ENCODE measurements around the gene ZNF385C. TPM values are rescaled to one million over a fixed set of nuclear protein-coding genes. Genes with fewer than 3 reads are reported as not detected.
A peak's percentile ranks its signal among the peaks of the same experiment; 100 is the strongest.
"Not testable (repeated sequence)": the region's sequence is repeated elsewhere in the genome, so short reads cannot be mapped to it uniquely, and the experiment has no call there.

Gene ZNF385C, protein sequence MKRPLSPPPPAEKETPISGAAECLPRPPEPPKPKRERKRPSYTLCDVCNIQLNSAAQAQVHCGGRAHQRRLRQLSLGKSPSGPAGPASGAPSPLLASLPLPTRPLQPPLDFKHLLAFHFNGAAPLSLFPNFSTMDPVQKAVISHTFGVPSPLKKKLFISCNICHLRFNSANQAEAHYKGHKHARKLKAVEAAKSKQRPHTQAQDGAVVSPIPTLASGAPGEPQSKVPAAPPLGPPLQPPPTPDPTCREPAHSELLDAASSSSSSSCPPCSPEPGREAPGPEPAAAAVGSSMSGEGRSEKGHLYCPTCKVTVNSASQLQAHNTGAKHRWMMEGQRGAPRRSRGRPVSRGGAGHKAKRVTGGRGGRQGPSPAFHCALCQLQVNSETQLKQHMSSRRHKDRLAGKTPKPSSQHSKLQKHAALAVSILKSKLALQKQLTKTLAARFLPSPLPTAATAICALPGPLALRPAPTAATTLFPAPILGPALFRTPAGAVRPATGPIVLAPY
- total RNA-seq = 0.16 TPM in 1 of 2 replicates, not detected in the other

GRCh38 chr17:42097691-42098631, at the start of gene ZNF385C:
Gene ZNF385C (minus strand): TSS chr17:42098473. CDS start chr17:42063056, 35,417 bp downstream.
- H3K27me3 Mint-ChIP-seq = peaks cover 21% of the 10 kb centered on the region
- H3K4me1 Mint-ChIP-seq = peaks cover 5% of the 10 kb centered on the region
- peak within 1 kb of the TSS; percentile 68 for H3K4me3 Mint-ChIP-seq
- no peaks in the 10 kb centered on the region for H3K9me3 Mint-ChIP-seq
- intact Hi-C loops (cut with micrococcal nuclease) = loop anchor here (5.0 kb wide), 1 partner anchor 71 kb away; no protein-coding TSS in a partner anchor
- peaks cover 5% of the 10 kb centered on the region for H3K36me3 Mint-ChIP-seq (ENCODE audit: low read depth)
- no peak within 1 kb of the TSS for H3K27ac Mint-ChIP-seq
- DNase-seq = peak; percentile 75

DNA sequence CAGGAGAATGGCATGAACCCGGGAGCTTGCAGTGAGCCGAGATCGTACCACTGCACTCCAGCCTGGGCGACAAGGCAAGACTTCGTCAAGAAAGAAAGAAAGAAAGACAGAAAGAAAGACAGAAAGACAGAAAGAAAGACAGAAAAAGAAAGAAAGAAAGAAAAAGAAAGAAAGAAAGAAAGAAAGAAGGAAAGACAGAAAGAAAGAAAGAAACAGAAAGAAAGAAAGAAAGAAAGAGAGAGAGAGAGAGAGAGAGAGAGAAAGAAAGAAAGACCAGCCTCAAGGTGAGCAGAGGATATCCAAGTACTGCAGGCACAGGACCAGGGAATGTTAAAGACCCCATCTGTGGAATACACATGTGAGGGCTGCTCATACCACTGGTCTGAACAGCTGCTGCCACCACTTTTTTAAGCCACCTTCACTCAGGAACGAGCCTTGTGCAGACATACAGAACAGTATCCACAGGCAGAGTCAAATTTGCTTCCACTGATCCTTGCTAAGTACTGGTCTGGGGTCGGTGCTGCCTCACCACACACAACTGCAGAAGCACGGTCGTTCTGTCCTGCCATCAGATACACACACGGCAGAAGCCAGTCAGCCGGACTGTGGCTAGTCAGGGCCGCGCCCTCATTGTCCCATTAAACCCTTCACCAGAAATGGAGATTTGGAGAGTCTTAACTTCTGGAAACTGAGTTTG, 48.8 kb upstream of the ZNF385C start:
- no peak for DNase-seq
- H3K4me1 Mint-ChIP-seq = peaks cover 18% of the 10 kb centered on the region
- H3K27me3 Mint-ChIP-seq = no peaks in the 10 kb centered on the region
- H3K9me3 Mint-ChIP-seq = no peaks in the 10 kb centered on the region
- H3K36me3 Mint-ChIP-seq (ENCODE audit: low read depth) = peaks cover 31% of the 10 kb centered on the region
- intact Hi-C loops (cut with micrococcal nuclease) = no loop called here
- no peak overlapping the region for H3K27ac Mint-ChIP-seq
- H3K4me3 Mint-ChIP-seq = no peak overlapping the region

GRCh38 chr17:42143138-42143537, 44.9 kb upstream of the ZNF385C start:
- DNase-seq; H3K9me3 Mint-ChIP-seq; H3K27me3 Mint-ChIP-seq; H3K4me3 Mint-ChIP-seq; intact Hi-C loops (cut with micrococcal nuclease): not testable (repeated sequence)
- Mint-ChIP-seq H3K4me1 (peaks cover 17% of the 10 kb centered on the region), H3K36me3 (ENCODE audit: low read depth) (peaks cover 31% of the 10 kb centered on the region), H3K27ac (peak overlapping the region; percentile 3)

DNA sequence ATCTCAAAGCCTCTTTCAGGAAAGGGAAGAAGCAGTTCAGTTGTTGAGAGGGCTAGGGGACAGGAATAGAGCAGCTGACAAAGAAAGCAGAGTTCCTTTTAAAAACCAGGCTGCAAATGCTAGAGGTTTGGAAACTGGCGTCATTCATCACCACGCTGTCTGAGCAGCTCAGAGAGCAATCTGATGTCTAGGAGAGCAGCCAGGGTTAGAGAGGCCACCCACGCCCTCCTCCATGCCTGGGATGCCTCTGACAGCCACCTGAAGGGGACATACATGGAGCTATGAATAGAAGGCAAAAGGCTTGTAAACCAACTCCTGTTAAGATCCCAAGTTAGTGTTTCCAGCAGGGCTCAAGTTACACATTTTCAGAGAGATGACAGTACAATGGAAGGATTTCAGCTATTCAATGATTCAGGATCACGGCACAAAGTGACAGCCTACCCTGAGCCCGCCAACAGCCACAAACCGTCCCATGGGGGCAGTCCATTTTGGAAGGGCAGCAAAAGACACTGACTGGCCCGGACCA, 44.2 kb upstream of the ZNF385C start:
- no peak overlapping the region for H3K4me3 Mint-ChIP-seq
- H3K27ac Mint-ChIP-seq = no peak overlapping the region

DNA sequence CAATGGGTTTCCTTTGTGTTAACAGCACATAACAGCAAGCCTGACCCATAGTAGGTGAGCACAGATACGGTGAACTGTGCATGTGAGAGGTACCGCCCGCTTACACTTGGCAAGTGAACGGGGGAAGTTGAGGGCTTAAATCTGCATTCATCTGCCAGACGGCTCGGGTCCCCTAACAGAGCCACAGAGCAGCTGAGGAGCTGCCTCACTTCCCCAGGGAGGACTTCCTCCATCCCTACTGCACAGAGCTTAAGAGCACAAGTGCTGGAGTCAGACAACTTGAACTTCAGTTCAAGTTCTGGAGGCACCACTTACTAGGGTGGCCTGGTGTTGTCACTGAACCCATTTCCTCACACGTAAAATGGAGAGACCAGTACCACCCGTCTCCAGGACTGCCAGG, 43.1 kb upstream of the ZNF385C start:
- Mint-ChIP-seq H3K36me3 (ENCODE audit: low read depth) (peaks cover 29% of the 10 kb centered on the region), H3K27ac (no peak overlapping the region), H3K4me1 (peaks cover 17% of the 10 kb centered on the region), H3K27me3 (no peaks in the 10 kb centered on the region), H3K4me3 (no peak overlapping the region), H3K9me3 (no peaks in the 10 kb centered on the region)
- DNase-seq = no peak
- intact Hi-C loops (cut with micrococcal nuclease) = no loop called here

More for the DNA sequence above, 44.2 kb upstream of the ZNF385C start:
- H3K36me3 Mint-ChIP-seq (ENCODE audit: low read depth) = peaks cover 29% of the 10 kb centered on the region
- intact Hi-C loops (cut with micrococcal nuclease) = no loop called here
- H3K9me3 Mint-ChIP-seq = no peaks in the 10 kb centered on the region
- no peaks in the 10 kb centered on the region for H3K27me3 Mint-ChIP-seq
- no peak for DNase-seq
- peaks cover 17% of the 10 kb centered on the region for H3K4me1 Mint-ChIP-seq

GRCh38 chr17:42140690-42141089, 42.4 kb upstream of the ZNF385C start:
- intact Hi-C loops (cut with micrococcal nuclease); H3K27ac Mint-ChIP-seq; DNase-seq; H3K27me3 Mint-ChIP-seq; H3K4me3 Mint-ChIP-seq; H3K9me3 Mint-ChIP-seq: not testable (repeated sequence)
- H3K36me3 Mint-ChIP-seq (ENCODE audit: low read depth) = peaks cover 27% of the 10 kb centered on the region
- H3K4me1 Mint-ChIP-seq = peaks cover 24% of the 10 kb centered on the region

DNA sequence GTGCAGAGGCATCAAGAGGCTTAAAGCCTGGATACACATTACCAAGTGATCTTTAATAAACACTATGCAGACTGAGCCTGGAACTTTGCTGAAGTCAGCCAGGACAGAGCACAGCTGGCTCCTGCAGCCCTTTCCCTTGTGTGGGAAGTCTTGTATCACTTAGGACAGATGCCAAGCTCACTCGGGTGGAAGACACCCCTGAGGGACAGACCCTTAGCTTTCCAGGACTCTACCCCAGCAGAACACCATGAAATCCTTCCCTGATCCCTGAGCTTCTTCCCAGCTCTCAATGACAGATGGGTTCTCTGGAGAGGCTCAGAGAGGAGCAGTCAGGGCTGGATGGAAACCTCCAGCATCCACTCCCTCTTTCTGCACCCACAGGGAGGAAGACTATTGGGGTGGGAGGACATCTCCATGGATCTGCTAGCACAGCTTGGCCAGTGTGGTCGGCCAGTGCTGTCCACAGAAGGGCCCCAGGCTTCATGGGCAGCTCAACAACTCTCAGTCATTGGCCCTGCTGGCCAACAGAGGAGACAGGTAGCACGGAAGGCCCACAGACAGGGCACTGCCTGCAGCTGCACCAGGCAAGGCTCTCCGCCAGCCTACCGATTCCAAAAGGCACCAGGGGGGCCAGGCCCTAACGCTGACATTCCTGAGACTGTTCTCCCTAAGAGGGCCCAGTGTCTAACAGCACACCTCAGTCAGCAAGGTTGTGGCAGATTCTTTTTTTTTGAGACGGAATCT, 40.6 kb upstream of the ZNF385C start:
- Mint-ChIP-seq H3K27me3 (no peaks in the 10 kb centered on the region), H3K27ac (no peak overlapping the region), H3K36me3 (ENCODE audit: low read depth) (peaks cover 30% of the 10 kb centered on the region), H3K4me1 (peaks cover 34% of the 10 kb centered on the region), H3K9me3 (no peaks in the 10 kb centered on the region), H3K4me3 (no peak overlapping the region)
- intact Hi-C loops (cut with micrococcal nuclease) = no loop called here
- DNase-seq = no peak

GRCh38 chr17:42136654-42137051, 38.4 kb upstream of the ZNF385C start:
- H3K4me1 Mint-ChIP-seq = peaks cover 45% of the 10 kb centered on the region
- intact Hi-C loops (cut with micrococcal nuclease) = no loop called here
- no peaks in the 10 kb centered on the region for H3K9me3 Mint-ChIP-seq
- no peaks in the 10 kb centered on the region for H3K27me3 Mint-ChIP-seq
- peaks cover 21% of the 10 kb centered on the region for H3K36me3 Mint-ChIP-seq (ENCODE audit: low read depth)
- H3K4me3 Mint-ChIP-seq = no peak overlapping the region
- H3K27ac Mint-ChIP-seq = peak overlapping the region; percentile 57
- no peak for DNase-seq

DNA sequence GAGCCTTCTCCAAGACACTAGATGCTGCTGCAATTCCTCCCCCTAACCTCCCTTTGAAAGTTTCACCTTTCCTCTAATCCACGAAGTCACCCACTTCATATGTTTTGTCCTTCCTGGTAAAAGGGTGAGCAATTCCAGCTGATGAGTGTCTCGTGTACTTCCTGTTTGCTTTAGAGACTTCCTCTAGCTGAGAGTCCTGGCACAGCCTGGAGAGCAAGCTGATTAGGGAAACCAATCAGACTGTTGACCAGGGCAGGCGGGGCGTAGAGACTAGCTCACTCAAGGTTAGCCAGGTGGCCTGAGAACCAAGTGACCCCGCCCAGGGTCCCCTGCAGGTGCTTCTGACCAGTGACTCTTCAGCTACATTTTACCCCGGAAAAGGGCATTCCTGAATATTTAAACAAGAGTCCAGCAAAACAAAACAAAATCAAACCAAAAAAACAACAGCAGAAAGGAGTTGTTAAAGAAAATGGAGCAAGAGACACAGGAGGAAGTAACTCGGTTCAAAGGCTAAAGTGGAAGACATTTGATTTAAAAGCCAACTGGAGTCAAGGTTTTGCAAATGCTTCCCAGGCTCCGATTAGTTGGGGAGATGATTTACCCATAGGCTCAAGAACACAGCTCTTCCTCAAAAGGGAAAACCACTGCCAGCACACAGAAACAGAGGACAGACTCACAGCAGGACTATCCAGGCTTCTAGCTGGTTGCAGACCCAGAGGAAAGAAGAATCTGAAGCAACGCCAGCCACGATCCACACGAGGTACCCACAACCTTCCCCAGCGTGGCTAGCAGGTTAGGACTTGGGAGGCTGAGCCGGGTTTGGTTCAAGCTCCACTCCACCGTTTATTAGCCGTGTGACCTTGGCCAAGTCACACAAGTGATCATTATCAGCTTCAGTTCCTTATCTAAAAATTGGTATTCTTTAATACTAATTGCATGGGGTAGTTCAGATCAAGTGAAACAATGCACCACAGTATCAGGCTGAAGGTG, 37.7 kb upstream of the ZNF385C start:
- H3K27ac Mint-ChIP-seq = peak overlapping the region; percentile 78
- H3K4me1 Mint-ChIP-seq = peaks cover 46% of the 10 kb centered on the region
- H3K27me3 Mint-ChIP-seq = no peaks in the 10 kb centered on the region
- no peak for DNase-seq
- H3K4me3 Mint-ChIP-seq = peak overlapping the region; percentile 46
- H3K9me3 Mint-ChIP-seq = no peaks in the 10 kb centered on the region
- H3K36me3 Mint-ChIP-seq (ENCODE audit: low read depth) = peaks cover 17% of the 10 kb centered on the region
- intact Hi-C loops (cut with micrococcal nuclease) = no loop called here

GRCh38 chr17:42135151-42135550, 36.9 kb upstream of the ZNF385C start:
- Mint-ChIP-seq H3K9me3 (no peaks in the 10 kb centered on the region), H3K4me1 (peaks cover 49% of the 10 kb centered on the region), H3K4me3 (no peak overlapping the region), H3K36me3 (ENCODE audit: low read depth) (peaks cover 22% of the 10 kb centered on the region), H3K27me3 (no peaks in the 10 kb centered on the region), H3K27ac (no peak overlapping the region)
- DNase-seq = no peak
- intact Hi-C loops (cut with micrococcal nuclease) = no loop called here

GRCh38 chr17:42133461-42134041, 35.3 kb upstream of the ZNF385C start:
- Mint-ChIP-seq H3K36me3 (ENCODE audit: low read depth) (peaks cover 32% of the 10 kb centered on the region), H3K9me3 (no peaks in the 10 kb centered on the region), H3K27me3 (no peaks in the 10 kb centered on the region), H3K4me1 (peaks cover 51% of the 10 kb centered on the region), H3K27ac (peak overlapping the region; percentile 85), H3K4me3 (peak overlapping the region; percentile 49)
- intact Hi-C loops (cut with micrococcal nuclease) = no loop called here
- peak; percentile 61 for DNase-seq

Measured in activated CD4-positive, alpha-beta T cell treated with anti-CD3 and anti-CD28 coated beads, Interleukin-2, amount 10 ng/mL, durations not matched to agents 24 days and 14 days (primary cell).